ENCODE results near the gene PCNA.

PCNA gene

GRCh38 chr20:5119435-5120184, at the start of gene PCNA:
Gene PCNA (minus strand): TSS chr20:5119958. CDS start chr20:5119798, 160 bp downstream.
- peak within 1 kb of the TSS; percentile 72 for H3K27ac ChIP-seq
- peak; percentile 96 for DNase-seq (ENCODE audit: low read depth, low spot score)

GRCh38 chr20:5168651-5169396, 49.1 kb upstream of the PCNA start:
- H3K27ac ChIP-seq, result no peak overlapping the region
- DNase-seq (ENCODE audit: low read depth, low spot score), result no peak

GRCh38 chr20:5164645-5165625, 45.2 kb upstream of the PCNA start:
- DNase-seq (ENCODE audit: low read depth, low spot score), result no peak
- H3K27ac ChIP-seq, result no peak overlapping the region

GRCh38 chr20:5161536-5162164, 41.9 kb upstream of the PCNA start:
- no peak for DNase-seq (ENCODE audit: low read depth, low spot score)
- H3K27ac ChIP-seq, result no peak overlapping the region

- no peak overlapping the region for H3K27ac ChIP-seq
- DNase-seq (ENCODE audit: low read depth, low spot score), result no peak
Measured at GRCh38 chr20:5160882-5161281, 41.1 kb upstream of the PCNA start.

GRCh38 chr20:5159928-5160327, 40.2 kb upstream of the PCNA start:
- no peak overlapping the region for H3K27ac ChIP-seq
- DNase-seq (ENCODE audit: low read depth, low spot score), result no peak

- DNase-seq (ENCODE audit: low read depth, low spot score), result no peak
- H3K27ac ChIP-seq, result no peak overlapping the region
Measured at GRCh38 chr20:5156675-5157448, 37.1 kb upstream of the PCNA start.

- H3K27ac ChIP-seq, result no peak overlapping the region
- DNase-seq (ENCODE audit: low read depth, low spot score), result no peak
Measured at GRCh38 chr20:5155404-5155803, 35.6 kb upstream of the PCNA start.

- H3K27ac ChIP-seq, result peak overlapping the region; percentile 49
- no peak for DNase-seq (ENCODE audit: low read depth, low spot score)
Measured at GRCh38 chr20:5154543-5154925, 34.8 kb upstream of the PCNA start.

- peak overlapping the region; percentile 49 for H3K27ac ChIP-seq
- peak; percentile 79 for DNase-seq (ENCODE audit: low read depth, low spot score)
Measured at GRCh38 chr20:5153612-5154542, 34.1 kb upstream of the PCNA start.

GRCh38 chr20:5153152-5153467, 33.4 kb upstream of the PCNA start:
- peak overlapping the region; percentile 49 for H3K27ac ChIP-seq
- DNase-seq (ENCODE audit: low read depth, low spot score), result no peak

GRCh38 chr20:5150226-5151076, 30.7 kb upstream of the PCNA start:
- no peak overlapping the region for H3K27ac ChIP-seq
- DNase-seq (ENCODE audit: low read depth, low spot score), result no peak

- no peak overlapping the region for H3K27ac ChIP-seq
- DNase-seq (ENCODE audit: low read depth, low spot score), result no peak
Measured at GRCh38 chr20:5149892-5150225, 30.1 kb upstream of the PCNA start.

- DNase-seq (ENCODE audit: low read depth, low spot score), result no peak
- H3K27ac ChIP-seq, result no peak overlapping the region
Measured at GRCh38 chr20:5148581-5148980, 28.8 kb upstream of the PCNA start.

- DNase-seq (ENCODE audit: low read depth, low spot score), result no peak
- H3K27ac ChIP-seq, result no peak overlapping the region
Measured at GRCh38 chr20:5146871-5147592, 27.3 kb upstream of the PCNA start.

GRCh38 chr20:5146099-5146668, 26.4 kb upstream of the PCNA start:
- DNase-seq (ENCODE audit: low read depth, low spot score), result no peak
- H3K27ac ChIP-seq, result no peak overlapping the region
